GM12892 (cell line): ENCODE results near the gene MACC1.
"Not testable (repeated sequence)": the region's sequence is repeated elsewhere in the genome, so short reads cannot be mapped to it uniquely, and the experiment has no call there.

Experiments used
- DNase-seq: peaks from one replicate; pipeline ENCODE4 v3.0.0; 2011; ENCODE audit not compliant: insufficient read length
- FAIRE-seq: peaks from 2 replicates; lab custom pipeline; 2011; peaks lifted over from hg19 to GRCh38; lab: Jason Lieb, UNC
- POLR2A ChIP-seq: IDR thresholded peaks from 2 replicates; pipeline ENCODE4 v1.6.1; 2011; ENCODE audit warnings: low read depth, low read length, control low read depth
- POLR2AphosphoS5 ChIP-seq: IDR thresholded peaks from 2 replicates; pipeline ENCODE4 v1.6.1; 2011; ENCODE audit warnings: low read depth, low read length, control low read depth
- TAF1 ChIP-seq: IDR thresholded peaks from 2 replicates; pipeline ENCODE4 v1.6.1; 2011; ENCODE audit warnings: low read depth, mild to moderate bottlenecking, control low read depth, low read length, borderline replicate concordance

MACC1 gene

GRCh38 chr7:20218279-20218678 lies 1.1 kb upstream of the MACC1 start:
- DNase-seq (no peak), FAIRE-seq (peak; percentile 27)
- no peak for TF ChIP-seq TAF1
- TF ChIP-seq POLR2A = no peak
- TF ChIP-seq POLR2AphosphoS5 = no peak

GRCh38 chr7:20216406-20217036 lies 663 bp downstream of the MACC1 start:
- no peak for TF ChIP-seq POLR2A
- no peak for TF ChIP-seq TAF1
- TF ChIP-seq POLR2AphosphoS5 = no peak
- no peak for FAIRE-seq
- no peak for DNase-seq

- DNase-seq = no peak
- FAIRE-seq = peak; percentile 36
- no peak for TF ChIP-seq POLR2AphosphoS5
- no peak for TF ChIP-seq TAF1
- TF ChIP-seq POLR2A = peak; percentile 41; the same call in 1 of the 2 replicates
Observed at GRCh38 chr7:20214921-20215669, 2.1 kb downstream of the MACC1 start.

GRCh38 chr7:20214132-20214531 lies 3.1 kb downstream of the MACC1 start:
- DNase-seq (no peak), FAIRE-seq (no peak)
- TF ChIP-seq TAF1 (no peak), POLR2AphosphoS5 (no peak), POLR2A (no peak)

- TF ChIP-seq POLR2A (no peak), TAF1 (no peak), POLR2AphosphoS5 (no peak)
- FAIRE-seq = no peak
Observed at GRCh38 chr7:20213378-20213777, 3.8 kb downstream of the MACC1 start.

GRCh38 chr7:20211376-20211775 lies 5.8 kb downstream of the MACC1 start:
- no peak for TF ChIP-seq TAF1
- no peak for TF ChIP-seq POLR2AphosphoS5
- TF ChIP-seq POLR2A = no peak
- DNase-seq (no peak), FAIRE-seq (no peak)

More at GRCh38 chr7:20213378-20213777, 3.8 kb downstream of the MACC1 start:
- DNase-seq = no peak

GRCh38 chr7:20208651-20209307 lies 8.4 kb downstream of the MACC1 start:
- TF ChIP-seq POLR2A (no peak), TAF1 (no peak), POLR2AphosphoS5 (no peak)
- FAIRE-seq (no peak), DNase-seq (no peak)

GRCh38 chr7:20207811-20208210 lies 9.4 kb downstream of the MACC1 start:
- not testable (repeated sequence) for DNase-seq, FAIRE-seq

- DNase-seq (no peak), FAIRE-seq (peak; percentile 27)
- TF ChIP-seq POLR2A (no peak), POLR2AphosphoS5 (no peak), TAF1 (no peak)
Observed at GRCh38 chr7:20206104-20206896, 10.9 kb downstream of the MACC1 start.

- DNase-seq (no peak), FAIRE-seq (no peak)
- no peak for TF ChIP-seq TAF1
- no peak for TF ChIP-seq POLR2AphosphoS5
- no peak for TF ChIP-seq POLR2A
Observed at GRCh38 chr7:20203316-20203715, 13.9 kb downstream of the MACC1 start.

- TF ChIP-seq TAF1 (no peak), POLR2AphosphoS5 (no peak; the same call in 1 of the 2 replicates), POLR2A (no peak)
- FAIRE-seq (peak; percentile 94), DNase-seq (no peak)
Observed at GRCh38 chr7:20201380-20201779, 15.8 kb downstream of the MACC1 start.
